ENCODE data around the gene RNF212B. TPM values are rescaled to one million over a fixed set of nuclear protein-coding genes. Genes with fewer than 3 reads are reported as not detected.

Gene RNF212B
- not detected in 2 replicates for total RNA-seq

DNA sequence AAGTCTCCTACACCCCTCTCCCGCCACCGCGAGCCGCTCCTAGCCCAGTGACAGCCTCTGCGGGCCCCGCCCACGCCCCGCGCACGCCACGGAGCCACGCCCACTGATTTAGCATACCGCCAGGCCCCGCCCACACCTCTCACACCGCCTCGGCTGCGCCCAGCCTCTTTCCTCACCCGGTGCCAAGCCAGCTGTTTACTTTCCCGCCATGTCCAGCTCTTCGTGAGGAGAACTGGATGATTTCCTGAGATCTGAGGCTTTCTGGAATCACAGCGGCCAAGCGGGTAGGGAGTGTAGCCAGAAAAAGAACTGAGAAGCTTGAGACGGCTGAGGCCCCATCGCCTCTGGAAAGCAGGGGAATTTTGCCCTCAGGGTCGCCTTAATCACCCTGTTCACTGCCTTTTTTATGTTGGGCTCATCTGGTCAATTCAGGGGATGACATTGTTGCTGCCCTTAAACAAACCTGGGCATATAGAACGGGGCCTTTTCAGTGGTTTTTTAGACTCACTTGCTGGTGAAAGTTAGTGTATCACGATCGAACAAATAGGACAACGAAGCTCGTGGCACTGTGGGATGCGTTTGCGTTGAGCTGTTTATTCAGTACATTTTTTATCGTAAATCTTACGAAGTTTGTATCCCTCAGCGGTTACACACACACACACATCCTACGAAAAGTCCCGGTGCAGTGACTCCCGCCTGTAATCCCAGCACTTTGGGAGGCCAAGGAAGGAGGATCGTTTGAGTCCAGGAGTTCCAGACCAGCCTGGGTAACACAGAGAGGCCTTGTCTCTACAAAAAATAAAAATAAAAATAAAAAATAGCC, at the start of gene RNF212B:
Gene RNF212B, plus strand, starts transcription at position 165 of the 823 bp plus-strand sequence. CDS start 2,410 bp downstream, outside the sequence.

DNA sequence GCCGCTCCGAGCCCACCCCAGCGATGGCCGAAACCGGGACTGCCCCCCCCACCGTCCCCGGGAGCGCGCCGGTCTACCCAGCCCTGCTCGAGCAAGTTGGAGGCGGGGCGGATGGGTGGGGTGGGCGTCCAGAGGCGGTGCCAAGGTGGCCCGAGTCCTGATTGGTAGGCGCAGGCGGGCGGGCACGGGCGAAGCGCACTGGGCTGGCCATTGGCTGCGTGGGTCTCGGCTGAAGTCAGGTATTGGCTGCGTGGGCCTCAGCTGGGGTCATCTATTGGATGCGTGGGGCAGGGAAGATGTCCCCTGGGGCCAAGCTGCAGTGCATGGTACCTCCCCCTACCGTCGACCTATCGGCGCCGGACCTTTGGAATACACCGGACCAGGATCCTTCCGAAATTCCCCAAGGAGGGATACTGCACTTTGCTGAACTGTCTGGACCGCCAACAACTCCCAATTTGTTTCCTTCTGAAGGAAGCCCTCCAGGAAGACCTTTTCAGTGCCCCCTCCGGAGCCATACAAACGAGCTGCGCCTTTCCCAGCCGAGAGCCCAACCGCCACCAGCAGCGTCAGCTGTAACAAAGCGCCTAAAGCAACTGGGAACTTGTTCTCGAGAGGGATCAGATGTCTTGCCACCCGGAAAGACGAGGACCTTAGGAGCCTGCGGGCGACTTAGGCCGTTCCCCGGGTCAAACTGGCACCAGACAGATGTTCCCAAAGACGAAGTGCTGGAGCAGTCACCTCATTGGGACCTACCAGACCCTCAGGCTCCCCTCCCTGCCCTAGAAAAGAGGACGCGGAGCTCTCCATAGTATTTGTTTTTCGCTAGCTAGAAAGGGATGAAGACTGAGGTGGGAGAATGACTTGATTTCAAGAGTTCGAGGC, 48.5 kb downstream of the RNF212B start, which contains the start of gene HOMEZ:
Gene HOMEZ, minus strand, starts transcription at position 113 of the 882 bp plus-strand sequence. CDS start 180 bp downstream, outside the sequence.

DNA sequence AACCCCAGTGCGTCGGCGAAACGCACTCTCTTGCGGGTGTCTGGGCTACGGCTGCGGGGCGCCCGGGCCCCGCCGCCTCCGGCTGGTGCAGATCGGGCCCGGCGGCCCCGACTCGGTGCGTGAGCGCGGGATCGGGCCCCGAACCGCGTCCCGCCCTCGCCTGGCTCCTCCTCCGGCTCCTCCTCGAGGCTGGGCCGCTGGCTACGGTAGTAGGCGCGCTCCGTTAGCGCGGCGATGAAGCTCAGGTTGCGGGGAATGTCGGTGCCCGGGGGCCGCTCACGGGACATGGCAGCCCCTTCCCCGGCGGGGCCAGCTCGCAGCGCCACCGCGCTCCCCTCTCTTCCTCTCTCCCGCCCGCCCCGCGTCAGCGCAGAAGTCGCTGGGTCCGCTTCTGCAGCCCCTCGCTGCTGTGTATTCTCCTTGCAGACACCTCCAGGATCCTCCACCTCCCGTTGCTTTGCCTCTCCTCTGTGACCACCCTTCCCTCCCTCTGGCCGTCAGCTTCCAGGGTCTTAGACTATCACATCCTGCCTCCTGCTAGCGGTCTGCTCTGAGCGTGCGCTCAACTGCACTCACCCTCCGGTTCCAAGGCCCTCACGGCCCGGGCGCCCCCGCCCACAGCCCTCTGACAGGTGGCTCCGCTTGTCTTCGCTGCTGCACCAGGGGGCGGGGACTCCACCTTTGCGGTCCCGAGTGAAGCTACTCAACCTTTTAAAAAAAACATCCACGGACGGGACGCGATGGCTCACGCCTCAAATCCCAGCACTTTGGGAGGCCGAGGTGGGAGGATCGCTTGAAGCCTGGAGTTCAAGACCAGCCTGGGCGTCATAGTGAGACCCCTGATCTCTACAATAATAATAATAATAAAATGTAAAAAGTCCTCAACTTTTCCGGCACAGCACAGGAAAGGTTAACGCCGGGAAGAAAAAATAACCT, 64.8 kb downstream of the RNF212B start, which contains the start of gene PPP1R3E:
Gene PPP1R3E, minus strand, starts transcription at position 570 of the 936 bp plus-strand sequence. Its CDS starts 283 bp downstream, at position 287.

DNA sequence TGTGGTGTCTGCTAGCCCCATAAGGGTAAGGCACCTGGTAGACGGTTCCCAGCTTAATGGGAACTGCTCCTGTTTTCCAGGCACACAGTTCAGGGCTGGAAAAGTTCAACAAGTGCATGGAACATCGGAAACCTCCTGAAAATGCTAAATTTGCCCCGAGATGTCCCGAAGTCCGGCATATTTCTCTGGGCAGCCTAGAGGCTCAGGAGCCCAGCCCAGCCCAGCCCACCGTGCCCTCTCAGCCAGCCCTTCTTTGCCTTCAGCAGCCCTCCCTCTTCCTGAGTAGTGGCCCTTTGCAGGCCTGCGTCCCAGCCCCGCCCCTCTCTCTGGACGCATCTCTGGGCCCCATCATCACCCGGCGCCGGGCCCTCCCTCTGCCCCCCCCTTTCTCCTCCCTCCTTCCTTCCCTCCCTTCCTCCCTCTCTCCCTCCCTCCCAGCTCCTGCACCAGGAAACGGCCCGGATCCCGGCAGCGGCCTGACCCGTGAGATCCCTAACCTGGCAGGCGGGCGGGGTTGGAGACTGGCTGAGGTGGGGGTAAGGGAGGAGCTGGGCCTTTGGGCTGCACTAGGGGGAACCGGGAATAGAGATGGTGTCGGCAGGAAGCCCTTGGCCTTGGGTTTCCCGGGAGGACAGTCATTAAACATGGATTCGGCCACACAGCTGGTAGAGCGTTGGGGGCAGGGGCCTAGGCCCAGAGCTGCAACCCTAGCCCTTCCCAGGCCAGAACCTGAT, 68.8 kb downstream of the RNF212B start, which contains the start of gene BCL2L2:
Gene BCL2L2, plus strand, starts transcription at position 422 of the 734 bp plus-strand sequence. CDS start 935 bp downstream, outside the sequence.

GRCh38 chr14:23320584-23321571, 83.1 kb downstream of the RNF212B start, which contains the start of gene PABPN1:
Gene PABPN1, plus strand, starts transcription at chr14:23321457. Its CDS starts 13 bp downstream, at chr14:23321470.

Small RNA genes within 50 kb of the gene (small RNA-seq; reads per million reads assigned to genes)
- gene AL049829.1: not detected
- not detected for gene RNU6-1046P

Other genes starting within 250 kb of the RNF212B start
- gene C14orf93, start 227.8 kb upstream of the RNF212B start, total RNA-seq: 9.4 and 10.7 TPM in 2 replicates
- 137 and 164 TPM in 2 replicates for gene PSMB5, start 203.0 kb upstream of the RNF212B start, total RNA-seq
- not detected in 2 replicates for gene PSMB11, start 195.7 kb upstream of the RNF212B start, total RNA-seq
- gene CDH24, start 180.4 kb upstream of the RNF212B start, total RNA-seq: 2.2 and 3.3 TPM in 2 replicates
- gene ACIN1, start 142.8 kb upstream of the RNF212B start, total RNA-seq: 80.5 and 100 TPM in 2 replicates
- gene C14orf119, start 142.4 kb upstream of the RNF212B start, total RNA-seq: 46.9 and 51.8 TPM in 2 replicates
- gene CIROP, start 132.9 kb upstream of the RNF212B start, total RNA-seq: not detected in 2 replicates
- not detected in 2 replicates for gene CEBPE, start 118.7 kb upstream of the RNF212B start, total RNA-seq
- gene SLC7A8, start 54.3 kb upstream of the RNF212B start, total RNA-seq: 2.2 and 3.3 TPM in 2 replicates
- 5.7 and 7.7 TPM in 2 replicates for gene HOMEZ, start 48.2 kb downstream of the RNF212B start, total RNA-seq
- gene PPP1R3E, start 64.9 kb downstream of the RNF212B start, total RNA-seq: 3.7 and 4.3 TPM in 2 replicates
- 12.5 and 16.8 TPM in 2 replicates for gene BCL2L2, start 68.9 kb downstream of the RNF212B start, total RNA-seq
- 52.4 and 55.9 TPM in 2 replicates for gene PABPN1, start 83.5 kb downstream of the RNF212B start, total RNA-seq
- 5.3 and 9.9 TPM in 2 replicates for gene SLC22A17, start 115.0 kb downstream of the RNF212B start, total RNA-seq
- 0.59 and 1.1 TPM in 2 replicates for gene EFS, start 127.2 kb downstream of the RNF212B start, total RNA-seq
- gene IL25, start 134.9 kb downstream of the RNF212B start, total RNA-seq: not detected in 2 replicates
- gene CMTM5, start 139.1 kb downstream of the RNF212B start, total RNA-seq: not detected in 2 replicates
- not detected in 2 replicates for gene MYH6, start 170.3 kb downstream of the RNF212B start, total RNA-seq
- gene MYH7, start 197.7 kb downstream of the RNF212B start, total RNA-seq: not detected in 2 replicates
- 30.5 and 32.8 TPM in 2 replicates for gene NGDN, start 231.8 kb downstream of the RNF212B start, total RNA-seq

Measured in subcutaneous preadipocyte (primary cell).